HG02870 (cell line): ENCODE data around the gene B3GNT7.
"Not testable (repeated sequence)": the region's sequence is repeated elsewhere in the genome, so short reads cannot be mapped to it uniquely, and the experiment has no call there.

Experiments used
- ATAC-seq: cut with Tn5 transposase; IDR thresholded peaks from one replicate; pipeline ENCODE4 v1.9.1; 2021; ENCODE audit warnings: mild to moderate bottlenecking, moderate library complexity; ENCODE audit not compliant: unreplicated experiment

B3GNT7 gene

DNA sequence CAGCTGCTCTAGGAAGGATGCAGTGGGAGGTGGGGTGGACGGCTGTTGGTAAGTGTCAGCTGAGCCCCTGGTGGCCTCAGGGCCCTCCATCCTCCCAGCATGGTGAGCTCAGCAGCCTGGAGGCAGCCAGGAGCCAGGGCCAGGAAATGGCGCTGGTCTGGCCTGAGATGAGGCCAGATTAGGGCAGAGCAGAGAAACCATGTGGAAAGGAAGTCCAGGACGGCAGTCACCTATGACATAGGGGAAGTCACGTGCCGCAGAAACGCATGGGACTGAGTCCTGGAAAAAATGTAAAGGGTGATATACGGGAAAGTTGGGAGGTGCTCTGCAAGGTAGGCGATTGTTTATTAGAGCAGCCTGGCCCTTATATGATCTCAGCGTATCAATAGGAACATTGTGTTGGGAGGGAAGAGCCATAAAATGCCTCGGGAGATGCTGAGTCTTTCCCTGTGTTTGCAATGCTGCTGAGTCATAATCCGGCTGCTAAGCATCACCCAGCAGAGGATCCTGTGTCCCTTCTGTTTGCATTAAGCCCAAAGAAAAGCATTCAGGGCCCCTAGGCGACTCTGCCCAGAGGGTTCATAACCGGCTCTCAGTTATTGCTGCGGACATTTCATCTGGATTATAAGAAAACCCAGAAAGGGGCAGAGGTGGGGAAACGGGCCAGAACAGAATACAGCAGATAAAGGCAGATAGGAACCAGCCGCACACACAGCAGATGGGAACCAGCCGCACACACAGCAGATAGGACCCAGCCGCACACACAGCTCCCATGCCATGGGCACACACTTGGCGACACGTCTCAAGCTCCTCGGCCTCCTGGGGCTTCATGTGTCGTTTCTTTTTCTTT lies 30.3 kb upstream of the B3GNT7 start:
- no peak for ATAC-seq

DNA sequence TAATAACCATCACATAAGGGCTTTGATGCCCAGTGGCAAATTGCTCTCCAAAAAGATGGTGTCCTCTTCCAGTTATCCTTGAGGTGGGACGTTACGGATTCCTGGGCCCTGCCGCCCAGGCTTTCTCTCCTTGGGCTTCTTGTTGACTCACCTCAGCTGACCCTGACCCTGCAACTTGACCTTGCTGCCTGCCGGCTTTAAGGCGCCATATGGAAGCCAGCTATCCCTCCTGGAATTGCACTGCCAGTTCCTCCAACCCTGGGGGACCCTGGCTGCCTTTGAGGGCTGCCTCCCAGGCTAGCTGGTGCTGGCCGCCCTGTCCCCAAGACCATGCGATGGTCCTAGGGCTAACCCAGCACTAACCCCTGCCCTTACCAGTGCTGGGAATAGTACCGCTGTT lies 28.3 kb upstream of the B3GNT7 start:
- no peak for ATAC-seq

DNA sequence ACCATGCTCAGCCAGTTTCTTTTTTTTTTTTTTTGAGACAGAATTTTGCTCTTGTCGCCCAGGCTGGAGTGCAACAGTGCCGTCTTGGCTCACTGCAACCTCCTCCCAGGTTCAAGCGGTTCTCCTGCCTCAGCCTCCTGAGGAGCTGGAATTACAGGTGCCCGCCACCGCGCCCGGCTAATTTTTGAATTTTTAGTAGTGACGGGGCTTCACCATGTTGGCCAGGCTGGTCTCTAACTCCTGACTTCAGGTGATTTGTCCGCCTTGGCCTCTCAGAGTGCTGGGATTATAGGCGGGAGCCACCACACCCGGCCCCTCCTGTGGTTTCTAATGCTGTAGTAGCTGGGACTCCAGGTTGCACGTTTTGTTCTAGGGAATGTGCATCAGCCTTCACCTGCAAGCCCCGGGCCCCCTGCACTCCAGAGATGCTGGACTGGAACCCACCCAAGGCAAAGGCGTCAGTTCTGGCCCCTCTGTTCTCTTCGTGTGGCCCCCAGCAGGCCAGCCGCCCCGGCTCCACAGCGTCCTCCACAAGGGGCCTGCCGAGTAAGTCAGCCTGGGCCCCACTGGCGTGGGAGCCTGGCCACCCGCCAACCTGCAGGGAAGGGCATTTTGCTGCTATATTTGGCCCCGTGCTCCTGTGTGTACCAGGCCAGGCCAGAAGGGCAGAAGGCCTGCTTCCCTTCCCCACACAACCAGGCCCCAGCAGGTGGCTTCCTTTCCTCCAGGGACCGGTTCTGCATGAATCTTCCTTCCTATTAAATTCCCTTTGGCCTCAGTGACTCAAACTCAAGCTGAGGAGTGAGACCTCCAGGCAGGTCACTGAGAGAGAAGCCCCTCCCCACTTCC lies 25.7 kb upstream of the B3GNT7 start:
- ATAC-seq: no peak

DNA sequence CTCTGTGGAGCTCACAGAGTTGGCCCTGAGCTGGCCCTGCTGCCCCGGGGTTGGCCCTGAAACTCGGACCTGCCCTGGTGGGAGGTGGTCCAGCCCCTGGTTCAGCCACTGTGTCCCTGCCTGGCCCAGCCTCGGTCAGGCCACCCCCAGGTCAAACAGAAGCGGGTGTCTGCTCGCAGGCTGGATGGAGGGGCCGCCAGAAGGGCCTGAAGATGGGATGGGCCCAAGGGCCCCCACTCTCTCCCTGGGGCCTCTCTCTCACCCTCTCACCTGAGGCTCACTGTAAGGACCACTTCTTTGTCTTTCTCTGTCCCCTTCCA lies 25.1 kb upstream of the B3GNT7 start:
- ATAC-seq: no peak

DNA sequence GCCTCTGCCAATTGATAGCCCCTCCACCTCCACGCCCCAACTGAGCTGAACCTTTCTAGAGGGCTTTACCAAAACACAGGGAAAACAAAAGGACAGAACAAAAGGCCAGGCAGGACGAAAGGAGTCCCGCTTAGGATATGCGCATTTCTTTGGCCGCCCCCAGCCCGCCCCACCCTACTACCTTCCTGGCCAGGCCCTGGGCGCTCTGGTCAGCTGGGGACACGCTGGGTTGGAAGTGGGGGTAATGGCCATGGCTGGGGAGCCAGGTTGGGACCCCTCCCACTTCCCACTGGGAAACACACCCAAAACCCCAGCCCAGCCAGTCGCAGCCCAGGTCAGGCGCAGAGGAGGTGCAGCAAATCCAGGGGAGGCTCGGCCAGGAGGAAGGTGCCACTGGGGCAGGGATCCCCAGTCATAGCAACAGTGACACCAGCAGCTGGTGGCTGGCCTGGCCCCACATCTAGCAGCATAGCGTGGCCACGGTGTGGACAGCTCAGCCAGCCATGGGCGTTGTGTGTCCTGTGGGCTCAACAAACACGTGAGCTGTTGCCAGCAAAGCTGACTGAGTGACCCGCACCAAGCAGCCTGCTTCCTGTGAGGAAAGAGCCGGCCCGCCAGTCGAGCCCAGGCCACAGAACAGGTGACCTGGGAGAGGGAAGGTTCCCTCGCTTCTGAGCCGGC lies 24.6 kb upstream of the B3GNT7 start:
- ATAC-seq: no peak

DNA sequence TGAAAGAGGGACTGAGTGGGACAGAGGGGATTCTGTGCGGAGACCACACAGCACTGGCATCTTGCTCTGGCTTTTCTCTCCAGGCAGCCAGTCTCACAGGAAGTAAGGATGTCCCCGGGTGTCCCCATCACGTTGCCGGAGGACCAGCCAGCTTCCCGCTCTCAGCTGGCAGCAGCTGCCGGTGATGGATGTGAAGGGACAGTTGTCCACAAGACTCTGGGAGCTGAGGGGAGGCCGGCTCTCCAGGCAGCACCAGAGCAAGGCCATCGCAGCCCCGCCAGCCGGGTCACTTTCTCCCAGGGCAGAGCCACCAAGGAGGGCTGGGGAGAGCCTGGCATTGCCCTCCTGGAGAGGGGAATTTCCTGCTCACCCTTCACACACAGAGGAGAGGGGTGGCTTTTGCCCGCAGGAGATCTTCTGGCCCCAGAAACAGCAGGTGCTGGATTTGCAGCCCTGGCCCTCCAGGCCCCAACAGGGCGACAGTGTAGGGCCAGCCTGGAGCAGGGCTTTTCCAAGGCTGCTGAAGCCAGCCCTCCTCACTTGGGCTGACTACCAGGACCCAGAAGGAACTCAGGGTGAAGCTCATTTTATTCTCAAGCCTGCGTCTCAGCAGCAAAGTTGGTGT lies 24.0 kb upstream of the B3GNT7 start:
- ATAC-seq: no peak

DNA sequence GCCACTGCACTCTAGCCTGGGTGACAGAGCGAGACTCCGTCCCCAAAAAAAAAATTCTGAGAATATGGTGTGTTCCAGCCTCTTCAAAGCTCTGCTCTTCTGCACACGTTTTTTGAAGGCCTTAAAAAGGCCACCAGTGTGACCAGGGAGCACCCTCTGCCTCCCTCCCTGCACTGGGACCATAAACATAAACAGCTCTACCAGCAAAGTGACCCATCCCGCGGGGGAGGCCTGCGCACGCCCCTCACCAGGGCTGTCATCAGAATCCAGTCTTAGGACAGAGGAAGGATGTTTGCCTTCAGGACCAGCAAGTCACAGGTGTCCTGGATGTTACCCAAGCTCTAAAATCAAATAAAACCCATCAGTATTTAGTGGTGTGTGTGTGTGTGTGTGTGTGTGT lies 23.2 kb upstream of the B3GNT7 start:
- ATAC-seq: no peak

DNA sequence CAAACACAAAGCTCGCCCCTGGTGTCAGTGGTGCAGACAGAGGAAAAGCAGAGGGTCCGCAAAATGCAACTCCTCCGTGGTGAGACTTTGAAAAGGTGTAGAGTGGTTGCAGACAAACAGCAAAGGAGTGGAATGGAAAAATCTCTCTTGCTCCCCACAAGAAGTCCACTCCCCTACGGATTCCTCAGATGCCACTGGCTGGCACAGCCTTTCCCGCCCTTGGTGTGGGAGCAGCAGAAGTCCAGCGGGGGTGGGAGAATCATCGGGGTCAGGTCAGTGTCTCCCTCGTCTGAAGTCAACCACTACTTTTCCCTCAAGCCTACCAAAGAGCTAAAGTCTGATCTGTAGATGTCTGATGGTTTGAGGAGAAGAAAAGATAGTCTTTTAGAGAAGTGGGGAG lies 22.3 kb upstream of the B3GNT7 start:
- no peak for ATAC-seq

DNA sequence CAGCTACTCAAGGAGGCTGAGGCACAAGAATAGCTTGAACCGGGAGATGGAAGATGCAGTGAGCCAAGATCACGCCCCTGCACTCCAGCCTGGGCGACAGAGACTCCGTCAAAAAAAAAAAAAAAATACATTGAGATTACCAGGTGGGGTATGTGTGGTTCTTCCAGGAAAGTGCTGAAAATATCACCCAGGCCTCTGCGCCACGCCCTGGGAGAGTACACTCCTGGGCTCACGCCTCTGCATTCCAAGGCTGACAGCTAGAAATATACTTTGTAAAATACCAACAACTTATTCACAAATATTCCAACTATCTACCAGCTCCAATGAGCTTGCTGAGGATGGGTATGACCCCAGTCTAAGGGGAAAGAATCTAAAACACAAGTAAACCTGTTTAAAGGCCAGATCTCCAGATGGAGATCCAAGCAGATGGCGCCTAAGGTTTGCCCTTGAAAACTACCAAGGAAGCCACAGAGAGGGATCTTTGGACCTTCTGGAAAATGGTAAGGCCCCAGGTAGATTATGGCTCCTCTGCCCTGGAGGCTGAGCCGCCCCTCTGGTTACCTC lies 21.6 kb upstream of the B3GNT7 start:
- no peak for ATAC-seq

DNA sequence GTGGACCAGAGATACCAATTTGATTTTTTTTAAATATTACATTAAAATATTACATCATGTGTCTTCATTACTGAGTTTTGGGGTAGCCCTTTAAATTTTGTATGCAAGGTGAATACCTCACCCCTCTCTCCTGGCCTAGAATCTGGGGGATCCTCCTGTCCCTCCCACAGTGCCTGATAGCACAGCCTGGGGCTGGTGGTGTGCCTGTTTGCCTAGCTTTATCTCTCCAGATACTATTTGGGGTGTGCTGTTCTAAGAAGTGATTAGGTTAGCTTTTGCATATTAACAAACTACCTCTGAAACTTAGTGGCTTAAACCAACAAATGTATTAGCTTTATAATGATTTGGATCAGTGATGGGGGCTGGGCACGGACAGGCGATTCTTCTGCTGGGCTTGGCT lies 20.7 kb upstream of the B3GNT7 start:
- no peak for ATAC-seq

DNA sequence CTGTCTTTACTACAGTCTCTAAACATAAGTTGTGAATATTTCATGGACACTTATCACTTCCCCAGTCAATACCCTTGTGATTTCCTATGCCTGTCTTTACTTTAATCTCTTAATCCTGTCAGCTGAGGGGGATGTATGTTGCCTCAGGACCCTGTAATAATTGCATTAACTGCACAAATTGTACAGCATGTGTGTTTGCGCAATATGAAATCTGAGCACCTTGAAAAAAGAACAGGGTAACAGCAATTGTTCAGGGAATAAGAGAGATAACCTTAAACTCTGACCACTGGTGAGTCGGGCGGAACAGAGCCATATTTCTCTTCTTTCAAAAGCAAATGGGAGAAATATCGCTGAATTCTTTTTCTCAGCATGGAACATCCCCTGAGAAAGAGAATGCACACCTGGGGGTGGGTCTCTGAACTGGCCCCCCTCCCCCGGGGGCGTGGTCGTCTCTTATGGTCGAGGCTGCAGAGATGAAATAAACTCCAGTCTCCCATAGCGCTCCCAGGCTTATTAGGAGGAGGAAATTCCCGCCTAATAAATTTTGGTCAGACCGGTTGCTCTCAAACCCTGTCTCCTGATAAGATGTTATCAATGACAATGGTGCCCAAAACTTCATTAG lies 19.4 kb upstream of the B3GNT7 start:
- not testable (repeated sequence) for ATAC-seq

DNA sequence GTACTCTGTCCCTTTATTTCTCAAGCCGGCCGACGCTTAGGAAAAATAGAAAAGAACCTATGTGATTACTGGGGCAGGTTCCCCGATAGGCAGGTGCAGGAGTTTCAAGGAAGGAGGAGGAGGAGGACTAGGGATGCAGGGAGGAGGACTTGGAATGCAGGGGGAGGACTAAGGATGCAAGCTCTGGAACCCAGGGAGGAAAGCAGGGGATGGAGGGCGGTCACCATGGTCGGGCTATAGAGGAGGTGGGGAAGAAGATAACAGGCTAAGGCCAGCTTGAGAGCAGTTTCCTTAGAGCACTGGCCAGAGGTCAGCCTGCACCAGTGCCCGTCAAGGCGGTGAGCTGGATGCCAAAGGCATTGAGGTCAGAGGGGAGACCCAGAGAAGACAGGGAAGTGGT lies 18.7 kb upstream of the B3GNT7 start:
- ATAC-seq: no peak

DNA sequence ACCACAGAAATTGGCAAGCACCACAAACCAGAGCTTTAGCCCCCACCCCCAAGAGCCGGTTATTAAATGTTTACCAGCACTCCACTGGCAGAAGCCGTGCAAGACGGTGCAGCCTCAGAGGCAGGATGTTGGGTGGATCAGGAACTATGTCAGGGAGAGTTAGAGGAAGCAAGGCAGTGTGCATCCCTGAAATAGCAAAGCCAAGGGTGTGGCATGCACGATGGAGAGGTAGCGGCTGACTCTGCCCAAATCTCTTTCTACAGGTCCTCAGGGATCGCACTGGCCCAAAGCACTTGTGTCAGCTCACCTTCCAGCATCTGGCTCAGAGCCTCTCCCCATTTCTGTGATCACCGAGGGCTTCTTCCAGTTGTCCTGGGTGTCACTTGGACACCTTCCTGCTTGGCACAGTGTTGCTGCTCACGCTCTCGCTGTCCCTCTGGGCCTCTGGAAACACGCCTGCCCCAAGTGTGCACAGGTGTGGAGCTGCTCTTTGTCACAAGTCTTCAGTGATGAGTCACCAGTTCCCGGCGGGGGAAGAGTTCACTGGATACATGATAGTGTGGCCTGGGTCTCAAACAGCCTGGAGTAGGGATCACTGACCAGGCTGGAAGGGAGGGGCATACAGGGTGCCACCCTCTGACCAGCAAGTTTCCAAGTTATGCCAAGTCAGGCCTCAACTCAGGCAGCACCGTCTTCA lies 17.3 kb upstream of the B3GNT7 start:
- no peak for ATAC-seq

DNA sequence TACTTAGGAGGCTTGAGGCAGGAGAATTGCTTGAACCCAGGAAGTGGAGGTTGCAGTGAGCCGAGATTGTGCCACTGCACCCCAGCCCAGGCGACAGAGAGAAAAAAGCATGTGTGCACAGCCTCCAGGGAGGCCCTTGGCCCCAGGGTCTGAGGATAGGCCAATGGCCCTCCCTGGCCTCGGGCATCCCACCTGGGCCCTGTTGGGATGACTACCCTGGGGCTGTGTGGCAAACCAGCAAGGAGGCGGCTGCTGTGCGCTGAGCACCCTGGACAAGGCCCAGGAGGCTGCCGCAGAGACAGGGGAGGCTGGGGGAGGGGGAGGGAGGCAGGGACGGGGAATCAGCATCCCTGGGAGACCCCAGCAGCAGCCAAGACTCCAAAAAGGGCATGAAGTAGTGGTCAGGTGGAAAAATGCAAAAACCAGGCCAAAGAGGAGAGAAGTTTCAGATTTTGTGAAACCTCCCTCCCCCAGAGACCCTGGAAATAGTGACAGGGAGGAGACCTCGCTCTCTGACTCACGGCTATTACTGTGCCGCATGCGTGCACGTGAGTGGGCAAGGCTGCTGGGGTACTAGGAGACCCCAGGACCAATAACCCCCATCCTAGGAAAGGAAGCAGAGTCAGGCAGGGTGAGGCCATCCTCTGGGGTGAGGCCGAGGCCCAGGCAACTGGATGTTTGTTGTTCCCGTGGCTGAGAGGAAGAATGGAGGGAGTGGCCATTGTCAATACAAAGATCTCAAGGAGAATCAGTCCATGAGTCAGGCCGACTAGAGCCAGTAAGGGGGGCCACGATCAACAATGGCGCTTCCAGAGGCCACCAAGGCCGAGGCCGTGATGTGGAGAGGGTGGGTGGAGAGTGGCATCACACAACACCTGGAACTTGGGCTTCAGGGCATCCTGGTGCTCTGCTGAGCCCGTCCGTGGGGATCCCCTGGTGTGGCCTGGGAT lies 16.0 kb upstream of the B3GNT7 start:
- no peak for ATAC-seq

DNA sequence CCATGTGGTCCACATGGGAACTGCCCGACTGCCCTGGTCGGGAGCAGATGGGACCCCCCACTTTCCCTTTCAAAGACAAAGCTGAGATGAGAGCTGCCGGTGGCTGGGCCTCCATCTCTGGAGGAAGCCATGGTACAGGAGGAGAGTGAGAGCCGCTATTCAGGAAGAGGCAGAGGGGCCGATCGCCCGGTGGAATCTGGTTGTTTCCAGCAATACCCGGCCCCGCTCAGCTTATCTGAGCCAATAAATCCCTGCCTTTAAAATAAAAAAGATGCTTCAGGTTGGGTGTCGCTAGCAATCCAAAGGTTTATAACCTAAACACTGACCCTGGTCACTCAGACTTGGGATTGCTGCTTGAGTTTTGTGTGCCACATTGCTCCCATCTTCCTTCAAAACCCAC lies 15.2 kb upstream of the B3GNT7 start:
- ATAC-seq: no peak

DNA sequence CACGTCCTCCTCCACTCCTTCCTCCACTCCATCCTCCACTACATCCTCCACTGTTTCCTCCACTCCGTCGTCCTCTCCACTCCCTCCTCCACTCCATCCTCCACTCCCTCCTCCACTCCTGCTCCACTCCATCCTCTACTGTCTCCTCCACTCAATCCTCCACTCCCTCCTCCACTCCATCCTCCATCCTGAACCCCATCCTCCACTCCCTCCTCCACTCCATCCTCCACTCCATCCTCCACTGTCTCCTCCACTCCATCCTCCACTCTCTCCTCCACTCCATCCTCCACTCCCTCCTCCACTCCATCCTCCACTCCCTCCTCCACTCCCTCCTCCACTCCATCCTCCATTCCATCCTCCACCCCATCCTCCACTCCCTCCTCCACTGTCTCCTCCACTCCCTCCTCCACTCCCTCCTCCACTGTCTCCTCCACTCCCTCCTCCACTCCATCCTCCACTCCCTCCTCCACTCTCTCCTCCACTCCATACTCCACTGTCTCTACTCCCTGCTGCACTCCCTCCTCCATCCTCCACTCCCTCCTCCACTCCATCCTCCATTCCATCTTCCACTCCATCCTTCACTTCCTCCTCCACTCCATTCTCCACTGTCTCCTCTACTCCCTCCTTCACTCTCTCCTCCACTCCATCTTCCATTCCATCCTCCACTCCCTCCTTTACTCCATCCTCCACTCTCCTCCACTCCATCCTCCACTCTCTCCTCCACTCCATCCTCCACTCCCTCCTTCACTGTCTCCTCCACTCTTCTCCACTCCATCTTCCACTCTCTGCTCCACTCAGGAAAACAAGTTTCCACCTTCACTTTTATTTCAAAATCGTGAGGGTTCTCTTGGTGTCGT lies 14.3 kb upstream of the B3GNT7 start:
- no peak for ATAC-seq

DNA sequence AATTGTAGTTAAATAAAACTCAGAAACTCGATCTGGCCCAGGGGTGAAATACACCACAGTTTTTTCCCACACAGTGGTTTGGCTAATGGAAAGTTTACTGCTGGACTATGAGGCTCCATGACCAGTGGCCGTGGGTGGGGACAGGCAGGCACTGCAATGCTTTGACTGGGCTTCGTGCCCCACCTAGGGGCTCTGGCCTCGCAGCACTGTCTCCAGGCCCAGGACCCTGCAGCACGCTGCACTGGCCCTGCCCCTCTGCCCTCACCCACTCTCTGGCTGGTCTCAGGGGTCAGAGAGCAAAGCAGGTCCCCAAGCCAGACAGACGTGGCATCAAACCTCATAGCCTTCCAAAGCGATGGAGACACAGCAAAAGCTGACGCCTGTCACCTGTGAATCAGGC lies 13.4 kb upstream of the B3GNT7 start:
- no peak for ATAC-seq
